ENCODE data around the gene NFATC1.

DNA sequence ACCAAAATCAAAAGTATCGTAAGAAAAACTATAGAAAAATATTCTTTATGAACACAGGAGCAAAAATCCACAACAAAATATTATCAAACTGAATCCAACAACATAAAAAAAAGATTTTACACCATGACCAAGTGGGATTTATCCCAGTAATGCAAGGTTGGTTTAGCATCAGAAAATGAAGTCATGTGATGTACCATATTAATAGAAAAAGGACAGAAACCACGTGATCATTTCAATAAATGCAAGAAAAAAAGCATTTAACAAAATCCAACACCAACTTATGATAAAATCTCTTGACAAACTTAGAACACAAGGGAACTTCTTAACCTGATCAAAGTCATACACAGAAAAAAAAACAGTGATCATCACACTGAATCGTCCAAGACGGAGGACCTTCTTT, 105.3 kb downstream of the NFATC1 start:
- TF ChIP-seq, protein P1, sequence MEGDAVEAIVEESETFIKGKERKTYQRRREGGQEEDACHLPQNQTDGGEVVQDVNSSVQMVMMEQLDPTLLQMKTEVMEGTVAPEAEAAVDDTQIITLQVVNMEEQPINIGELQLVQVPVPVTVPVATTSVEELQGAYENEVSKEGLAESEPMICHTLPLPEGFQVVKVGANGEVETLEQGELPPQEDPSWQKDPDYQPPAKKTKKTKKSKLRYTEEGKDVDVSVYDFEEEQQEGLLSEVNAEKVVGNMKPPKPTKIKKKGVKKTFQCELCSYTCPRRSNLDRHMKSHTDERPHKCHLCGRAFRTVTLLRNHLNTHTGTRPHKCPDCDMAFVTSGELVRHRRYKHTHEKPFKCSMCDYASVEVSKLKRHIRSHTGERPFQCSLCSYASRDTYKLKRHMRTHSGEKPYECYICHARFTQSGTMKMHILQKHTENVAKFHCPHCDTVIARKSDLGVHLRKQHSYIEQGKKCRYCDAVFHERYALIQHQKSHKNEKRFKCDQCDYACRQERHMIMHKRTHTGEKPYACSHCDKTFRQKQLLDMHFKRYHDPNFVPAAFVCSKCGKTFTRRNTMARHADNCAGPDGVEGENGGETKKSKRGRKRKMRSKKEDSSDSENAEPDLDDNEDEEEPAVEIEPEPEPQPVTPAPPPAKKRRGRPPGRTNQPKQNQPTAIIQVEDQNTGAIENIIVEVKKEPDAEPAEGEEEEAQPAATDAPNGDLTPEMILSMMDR (IDR thresholded peaks at IDR 0.05) = no peak
- no peak for TF ChIP-seq EP300 (IDR thresholded peaks at IDR 0.05)
- no peak for TF ChIP-seq POLR2A (IDR thresholded peaks at IDR 0.05)

Data from ovary (tissue), 3 donors.